Stimulated activated CD8-positive, alpha-beta memory T cell treated with anti-CD3 and anti-CD28 coated beads, Interleukin-4, amount 100 ng/mL, for 1 hour (primary cell): ENCODE results near the gene RAB3IL1.

Experiments used
- DNase-seq, 2 donors: peaks; one replicate each; pipeline ENCODE4 v3.0.0-alpha.2; 2020; ENCODE audit warnings: low read depth in 2 of 2, low spot score in 1 of 2

The RAB3IL1 gene

DNA sequence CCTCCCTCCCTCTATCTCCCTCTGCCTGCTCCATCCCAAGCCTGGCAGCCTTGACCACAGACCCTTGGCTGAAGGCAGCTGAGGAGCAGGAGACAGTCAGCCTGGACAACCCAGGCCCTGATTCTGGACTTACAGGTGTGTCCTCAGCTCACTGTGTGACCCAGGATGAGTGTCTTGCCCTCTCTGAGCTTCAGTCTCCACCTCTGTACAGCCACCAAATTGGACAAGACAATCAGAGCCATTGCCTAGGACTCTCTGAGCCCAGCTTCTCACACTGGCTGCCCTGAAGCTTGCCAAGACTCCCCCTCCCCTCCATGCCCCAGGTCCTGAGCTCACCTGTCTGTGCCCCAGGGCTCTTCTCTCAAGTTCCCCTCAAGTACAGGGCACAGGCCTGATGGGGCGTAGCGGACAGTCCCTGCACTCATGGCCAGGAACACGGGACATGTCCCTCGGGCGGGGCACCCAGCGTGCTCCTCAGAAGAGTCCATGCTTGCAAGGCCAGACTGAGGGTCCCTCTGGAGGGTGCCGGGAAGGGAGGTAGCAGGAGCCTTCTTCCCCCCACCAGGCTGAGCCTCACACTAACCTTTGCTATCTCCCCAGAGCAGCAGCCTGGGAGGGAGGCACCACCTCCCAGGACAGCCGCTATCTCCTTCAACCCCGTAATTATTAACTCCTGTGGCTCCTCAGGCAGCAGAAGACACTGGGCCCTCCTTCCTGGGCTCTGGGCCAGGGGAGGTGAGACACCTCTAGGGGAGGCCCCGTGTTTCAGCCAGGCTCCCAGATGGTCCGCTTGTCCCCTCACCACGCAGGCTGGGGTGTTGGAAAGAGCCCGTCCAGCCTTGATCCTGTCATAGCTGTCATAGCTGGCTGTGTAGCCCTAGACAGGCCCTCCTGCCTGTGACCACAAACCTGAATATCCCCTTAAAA lies 2.6 kb upstream of the RAB3IL1 start:
- no peak for DNase-seq

DNA sequence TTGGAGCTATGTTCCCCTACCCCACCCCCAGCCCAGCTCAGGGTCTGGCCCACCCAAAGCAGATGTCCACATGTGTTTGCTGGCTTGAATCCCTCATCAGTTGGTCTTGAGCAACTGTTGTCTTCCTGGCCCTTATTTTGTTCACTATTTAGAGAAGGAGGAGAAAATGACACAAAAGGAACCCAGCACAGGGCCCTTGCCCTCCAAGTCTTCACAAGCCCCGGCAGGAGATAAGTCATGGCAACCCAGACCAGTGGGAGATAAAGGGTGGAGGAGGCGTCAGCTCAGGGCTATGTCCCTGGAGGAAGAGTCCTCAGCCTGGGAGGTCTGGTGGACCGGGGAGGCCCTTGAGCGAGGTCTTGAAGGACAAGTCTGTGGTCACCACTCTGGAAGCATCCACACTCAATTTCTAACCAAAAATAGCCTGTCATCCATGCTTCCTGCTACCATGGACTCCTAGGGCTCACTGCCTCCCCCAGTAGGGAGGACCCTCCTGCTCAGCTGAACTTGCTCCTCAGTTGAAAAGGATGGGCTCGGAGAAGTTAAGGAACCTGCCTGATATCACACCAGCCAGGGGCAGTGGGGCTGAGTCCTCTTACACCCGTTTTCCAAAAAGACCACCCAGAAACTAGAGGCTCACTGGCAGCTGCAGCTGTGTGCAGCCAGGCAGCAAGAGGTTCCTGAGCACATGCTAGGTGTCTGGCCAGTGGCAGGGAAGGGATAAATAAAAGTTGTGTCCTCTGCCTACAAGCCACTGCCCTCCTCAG lies 1.8 kb upstream of the RAB3IL1 start:
- DNase-seq, result no peak

DNA sequence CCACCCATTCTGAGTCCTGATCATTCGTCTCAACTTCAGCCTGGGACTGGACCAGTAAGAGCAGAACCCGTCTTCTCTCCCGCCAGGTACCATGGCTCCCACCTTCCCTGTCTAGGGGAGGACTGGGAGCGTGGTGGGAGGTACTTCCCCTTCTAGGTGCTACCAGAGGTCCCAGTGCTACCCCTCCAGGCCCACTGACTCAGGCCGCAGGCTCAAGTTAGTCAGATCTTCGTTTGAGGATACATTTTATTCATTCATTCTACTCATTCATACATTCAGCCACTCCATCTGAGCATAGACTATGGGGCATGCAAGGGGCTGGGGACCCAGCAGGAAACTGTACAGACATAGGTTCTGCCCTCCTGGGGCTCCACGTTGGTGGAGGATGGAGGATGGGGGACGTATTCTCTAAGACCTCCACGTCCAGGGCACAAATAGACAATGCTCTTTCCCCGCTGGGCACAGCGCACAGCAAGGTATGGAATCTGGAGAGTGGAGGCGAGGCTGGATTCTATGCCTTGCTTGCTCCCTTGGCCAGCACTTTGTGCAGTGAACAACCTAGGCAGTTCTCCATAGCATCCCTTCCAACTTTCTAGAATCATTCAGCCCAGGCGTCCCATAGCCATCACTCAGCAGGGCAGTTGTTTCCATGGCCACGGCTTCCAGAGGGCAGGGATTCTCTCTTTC lies 1.0 kb upstream of the RAB3IL1 start:
- no peak for DNase-seq

DNA sequence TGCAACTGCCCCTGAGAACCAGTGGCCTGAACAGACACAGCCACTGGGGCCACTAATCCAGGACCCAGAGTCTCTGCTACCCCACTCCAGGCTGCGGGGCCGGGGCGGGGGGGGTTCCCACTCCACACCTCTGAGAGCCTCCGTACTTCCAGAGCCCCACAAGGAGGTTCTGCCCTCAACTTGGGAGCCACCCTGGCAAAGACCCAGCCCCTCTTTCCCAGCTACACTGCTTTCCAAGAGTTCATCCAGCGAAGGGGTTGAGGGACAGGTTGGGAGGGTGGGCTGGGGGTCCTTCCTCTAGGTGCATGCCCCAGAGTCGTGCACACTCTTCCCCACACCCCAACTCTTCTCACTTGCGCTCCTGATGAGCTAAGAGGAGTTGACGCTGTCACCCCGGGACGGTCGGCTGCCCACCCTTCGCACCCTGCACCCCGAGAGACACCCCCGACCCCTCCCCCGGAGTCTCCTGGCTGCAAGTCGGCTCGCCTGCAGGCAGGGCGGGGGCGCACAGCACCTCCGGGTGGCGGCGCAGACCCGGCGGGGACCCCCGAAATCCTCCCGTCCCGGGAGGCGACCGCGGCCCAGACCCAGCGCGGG lies 531 bp downstream of the RAB3IL1 start:
- no peak for DNase-seq

DNA sequence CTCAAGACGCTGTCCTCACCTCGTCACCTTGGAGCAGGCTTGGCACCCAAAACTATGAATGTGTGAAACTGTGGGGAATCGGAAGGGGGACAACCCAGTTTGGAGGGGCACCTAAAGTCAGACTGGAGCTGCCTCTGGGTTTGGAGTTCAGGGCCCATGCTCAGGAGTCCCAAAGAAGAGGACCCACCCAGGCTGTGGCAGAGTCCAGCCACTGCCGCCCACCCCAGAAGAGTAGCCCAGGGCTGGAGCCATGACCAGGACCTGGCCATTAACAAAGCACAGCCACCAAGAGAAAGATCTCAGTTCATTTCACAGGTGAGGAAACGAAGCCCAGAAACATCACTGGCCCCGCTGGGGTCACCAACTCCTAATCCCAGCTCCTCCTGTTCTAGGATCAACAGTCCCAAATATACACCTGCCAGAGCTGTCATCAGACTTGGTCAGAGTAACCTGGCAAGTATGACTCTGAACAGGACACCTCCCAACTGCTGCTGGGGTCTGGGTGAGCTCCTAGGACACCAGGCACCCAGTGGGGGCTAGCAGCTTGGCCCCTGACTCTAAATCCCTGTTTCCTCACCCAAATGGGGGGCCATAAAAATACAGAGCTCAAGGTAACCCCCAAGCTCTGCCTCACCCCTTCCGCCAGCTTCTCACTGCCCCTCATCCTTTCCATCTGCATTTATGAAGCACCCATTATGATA lies 2.7 kb downstream of the RAB3IL1 start:
- no peak for DNase-seq

DNA sequence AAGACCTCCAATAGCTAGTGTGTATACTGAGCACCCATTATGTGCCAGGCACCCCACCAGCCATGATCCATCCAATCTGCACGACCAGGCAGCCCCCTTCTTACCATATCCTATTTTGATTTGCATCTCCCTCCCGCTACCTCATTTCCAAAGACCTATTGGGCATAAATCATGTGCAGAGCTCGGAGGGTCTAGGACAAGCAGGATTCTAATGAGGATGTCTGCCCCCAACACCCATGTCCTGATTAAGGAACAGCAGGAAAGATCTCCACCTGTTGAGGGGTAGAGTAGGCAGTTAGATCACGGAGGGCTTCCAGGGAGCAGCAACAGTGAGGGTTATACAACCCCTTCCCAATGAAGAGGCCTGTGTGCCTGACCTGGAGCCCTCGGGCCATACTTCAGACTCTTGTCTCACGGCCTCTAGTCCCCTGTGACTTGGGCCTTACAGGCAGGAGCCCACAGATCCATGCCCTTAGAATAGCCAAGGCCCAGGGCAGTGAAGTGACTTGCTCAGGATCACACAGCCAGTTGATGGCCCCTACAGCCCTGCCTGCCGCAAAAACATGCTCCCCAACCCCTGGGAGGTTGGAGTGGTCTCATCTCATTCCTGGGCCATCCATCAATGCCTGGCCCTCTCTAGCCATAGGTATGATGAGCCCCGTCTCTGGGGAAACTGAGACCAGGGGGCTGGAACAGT lies 3.5 kb downstream of the RAB3IL1 start:
- no peak for DNase-seq

DNA sequence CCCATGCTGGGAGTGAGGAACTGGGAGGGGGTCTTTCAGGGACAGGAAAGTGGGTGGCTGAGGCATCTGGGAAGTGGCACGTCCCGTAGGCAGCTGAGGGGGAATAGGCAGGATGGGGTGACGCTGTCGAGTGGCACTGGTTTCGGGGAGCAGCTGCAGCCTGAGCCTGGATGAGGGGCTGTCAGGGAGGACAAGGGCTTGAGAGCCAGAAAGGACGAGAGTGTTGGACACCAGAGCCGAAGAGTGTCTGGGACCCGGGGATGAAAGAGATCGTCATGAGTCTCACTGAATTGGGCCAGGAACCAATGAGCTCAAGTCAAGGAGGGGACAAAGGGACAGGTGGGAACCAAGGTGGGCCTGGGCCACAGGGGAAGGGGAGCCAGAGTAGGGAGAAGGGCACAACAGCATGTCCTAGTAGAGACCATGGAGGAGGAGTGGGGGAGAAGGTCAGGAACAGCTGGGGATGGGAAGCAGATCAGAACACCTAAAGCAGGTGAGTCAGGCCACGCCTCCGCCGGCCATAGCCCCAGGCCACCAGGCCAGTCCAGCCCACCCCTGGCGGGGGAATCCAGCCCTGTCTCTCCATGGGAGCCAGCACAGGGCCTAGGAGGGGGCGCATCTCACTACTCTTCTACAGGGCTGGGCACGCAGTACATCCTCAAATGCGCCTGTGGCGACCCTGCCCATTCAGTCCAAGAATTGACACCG lies 4.2 kb downstream of the RAB3IL1 start:
- DNase-seq, result no peak

DNA sequence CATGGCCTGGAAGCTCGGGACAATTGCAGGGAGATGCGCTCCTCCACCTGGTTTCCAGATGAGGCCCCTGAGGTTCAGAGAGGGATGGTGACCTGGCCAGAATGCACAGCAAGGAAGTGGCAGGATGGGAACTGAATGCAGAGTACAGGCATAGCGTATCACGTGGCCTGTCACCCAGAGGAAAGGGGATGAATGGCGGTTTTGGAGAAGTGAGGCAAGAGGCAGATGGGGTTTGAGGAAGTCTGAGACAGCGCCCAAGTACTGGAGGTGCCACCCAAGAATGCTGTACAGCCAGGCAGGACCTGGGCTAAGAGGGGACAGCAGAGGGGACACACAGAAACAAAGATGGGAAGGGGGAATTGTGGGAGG lies 4.9 kb downstream of the RAB3IL1 start:
- DNase-seq, result no peak

DNA sequence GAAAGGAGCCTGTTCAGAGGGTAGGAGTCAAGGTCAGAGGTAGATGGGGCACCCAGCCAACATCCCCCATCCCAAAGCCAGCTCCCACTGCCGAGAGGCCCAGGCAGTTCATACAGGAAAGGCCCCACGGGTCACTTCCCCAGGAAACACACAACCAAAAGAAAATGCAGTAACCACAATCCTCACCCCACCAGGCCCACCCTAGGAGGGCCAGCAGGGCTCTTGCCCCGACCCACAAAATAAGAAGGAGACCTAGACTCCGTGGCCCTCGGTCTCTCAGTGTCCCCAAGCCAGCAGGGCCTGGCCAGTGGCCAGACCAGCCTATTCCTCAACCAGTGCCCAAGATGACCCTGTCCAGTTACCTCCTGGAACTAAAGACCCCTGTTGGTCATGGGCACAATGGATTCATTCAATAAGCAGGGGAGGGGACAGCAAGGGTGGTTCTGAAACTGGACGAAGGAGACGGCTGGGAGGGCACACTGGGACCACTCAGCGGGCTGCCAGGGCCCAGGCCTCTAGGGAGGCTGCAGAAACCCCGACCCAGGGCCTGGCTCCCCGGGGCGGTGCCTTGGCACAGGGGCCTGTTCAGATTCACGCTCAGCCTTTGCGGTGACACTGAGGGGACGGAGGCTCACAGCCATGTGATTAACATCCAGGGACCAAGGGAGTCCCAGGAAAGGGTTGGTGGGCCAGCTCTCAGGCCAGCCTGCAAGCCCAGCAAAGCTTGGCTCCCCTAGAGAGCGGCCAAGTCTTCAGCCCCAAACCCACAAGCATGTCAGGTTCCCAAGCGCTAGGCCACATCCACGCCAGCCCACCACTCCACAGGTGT lies 5.5 kb downstream of the RAB3IL1 start:
- no peak for DNase-seq

DNA sequence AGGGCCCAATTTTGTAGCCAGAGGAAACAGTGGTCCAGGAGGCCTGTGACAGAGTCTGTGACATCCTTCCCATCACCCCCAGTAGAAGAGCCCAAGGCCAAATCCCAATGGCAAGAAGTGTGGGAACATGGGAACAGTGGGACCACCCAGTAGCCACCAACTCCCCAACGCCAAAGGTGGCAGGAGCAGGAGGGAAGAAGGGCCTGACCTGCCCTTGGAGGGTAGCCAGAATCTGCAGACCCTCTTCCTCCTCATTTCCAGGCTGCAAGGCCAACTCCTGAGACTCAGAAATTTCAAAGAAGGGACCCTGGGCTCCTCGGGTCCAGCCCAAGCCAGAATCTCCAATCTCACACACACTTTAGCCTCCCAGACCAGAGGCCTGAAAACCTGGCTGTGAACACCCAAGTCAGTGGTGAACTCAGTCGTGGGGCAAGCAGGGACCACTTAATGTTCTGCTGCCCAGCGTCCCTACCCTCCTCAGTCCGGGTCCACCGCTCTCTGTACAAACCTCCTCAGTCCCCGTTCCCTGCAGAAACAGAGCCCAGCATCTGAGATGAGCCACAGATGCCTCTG lies 6.2 kb downstream of the RAB3IL1 start:
- DNase-seq, result no peak

DNA sequence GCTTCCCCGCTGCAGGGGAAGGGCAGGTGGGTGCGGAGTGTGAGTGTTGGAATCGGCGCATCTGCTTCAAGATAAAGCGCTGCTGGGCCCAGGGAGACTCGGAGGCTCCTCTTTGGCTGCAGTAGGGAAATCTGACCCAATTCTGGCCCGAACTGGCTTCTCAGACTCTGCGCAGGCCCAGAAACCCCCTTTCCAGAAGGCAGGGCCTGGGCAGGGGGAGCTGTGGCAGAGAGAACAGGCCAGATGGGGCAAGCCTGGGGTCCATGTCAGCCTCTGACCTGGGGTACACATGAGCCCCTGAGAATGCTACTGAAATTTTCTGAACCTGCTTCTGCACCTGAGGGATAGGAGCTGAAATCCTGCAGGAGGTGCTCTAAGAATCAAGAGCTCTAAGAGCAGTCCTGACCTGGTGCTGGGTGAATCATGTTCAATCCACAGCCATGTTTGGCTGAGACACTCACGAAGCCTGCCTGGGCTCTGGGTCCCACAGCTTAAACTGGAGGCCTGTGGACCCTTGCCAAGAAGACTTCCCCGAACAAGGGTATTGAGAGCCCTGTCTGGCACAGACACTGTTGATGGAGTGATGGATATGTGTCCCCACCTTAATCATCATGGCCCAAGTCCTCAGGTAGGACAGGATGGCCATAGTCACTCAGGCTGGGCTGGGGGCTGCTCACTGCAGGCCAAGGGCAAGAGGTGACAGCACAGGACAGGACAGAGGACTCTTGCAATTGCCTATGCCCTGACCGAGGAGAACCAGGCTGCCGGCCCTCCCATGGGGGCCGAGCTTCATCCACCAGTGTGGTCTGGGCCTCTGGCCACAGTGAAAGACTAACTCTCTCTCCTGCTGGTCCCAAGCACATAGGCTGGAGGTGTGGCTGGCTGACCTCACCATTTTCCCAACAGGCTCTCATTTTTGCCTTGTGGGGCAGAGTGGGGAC lies 6.9 kb downstream of the RAB3IL1 start:
- DNase-seq, result no peak

DNA sequence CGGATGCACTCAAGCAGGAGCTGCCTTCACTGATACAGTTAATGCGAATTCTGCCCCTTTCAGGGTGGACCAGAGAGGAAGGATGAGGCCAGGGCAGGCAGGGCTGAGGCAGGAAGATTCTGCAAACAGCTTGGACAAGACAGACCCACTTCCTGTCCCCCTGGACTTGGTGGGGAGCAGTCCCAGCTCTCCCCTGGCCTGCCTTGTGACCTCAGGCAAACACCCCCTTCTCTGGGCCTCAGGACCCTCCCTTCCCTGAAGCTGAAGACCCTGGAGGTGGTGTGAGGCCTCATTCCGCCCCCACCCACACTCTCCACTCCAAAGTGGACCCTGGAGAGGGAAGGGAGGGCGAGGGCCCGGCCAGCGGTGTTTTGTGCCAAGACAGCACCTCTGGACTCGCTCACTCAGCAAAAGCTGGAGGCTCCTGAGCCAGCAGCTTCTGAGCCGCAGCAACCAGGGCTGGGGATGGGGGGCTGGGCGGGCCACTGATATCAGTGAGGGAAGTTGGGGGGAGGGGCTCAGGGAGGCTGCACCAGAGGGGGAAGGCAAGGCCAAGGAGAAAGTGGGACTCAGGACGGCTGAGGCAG lies 8.5 kb downstream of the RAB3IL1 start:
- DNase-seq, result no peak

DNA sequence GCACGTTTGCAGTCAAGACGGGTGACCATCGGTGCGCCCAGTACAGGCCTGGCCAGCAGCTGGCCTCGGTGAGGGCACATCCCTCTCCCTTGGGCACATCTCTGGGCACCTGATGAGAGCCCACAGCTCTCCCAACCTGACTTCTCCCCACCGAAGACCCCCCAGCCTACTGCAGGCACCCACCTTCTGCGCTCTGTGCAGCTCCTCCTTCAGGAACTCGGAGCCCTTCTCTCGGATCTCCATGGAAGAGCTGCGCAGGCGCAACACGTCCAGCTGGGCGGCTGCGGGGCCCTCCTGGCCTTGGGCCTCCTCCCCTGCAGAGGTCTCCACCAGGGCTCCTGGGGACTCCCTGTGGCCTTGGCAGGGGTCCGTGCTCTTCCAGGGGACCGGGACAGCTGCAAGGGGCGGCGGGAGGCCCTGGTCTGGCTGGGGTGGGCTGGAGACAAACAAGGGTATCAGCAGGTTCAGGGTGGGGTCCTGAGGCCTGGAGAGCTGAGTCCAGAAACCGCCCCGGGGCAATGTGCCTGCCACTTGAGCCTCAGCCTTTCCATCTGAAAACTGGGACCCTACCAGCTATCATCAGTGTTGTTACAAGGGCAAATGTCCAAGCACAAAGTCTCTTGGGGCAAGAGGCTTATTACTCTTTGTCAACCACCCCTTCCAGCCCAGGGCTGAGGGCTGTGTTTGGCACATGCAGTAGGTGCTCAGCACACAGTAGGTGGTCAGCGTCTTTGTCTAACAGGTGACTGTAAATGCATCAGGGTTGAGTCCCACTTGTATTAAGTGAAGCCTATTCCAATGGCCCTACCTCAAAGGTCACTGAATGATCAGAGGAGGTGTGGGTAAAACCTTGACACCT lies 9.3 kb downstream of the RAB3IL1 start:
- DNase-seq, result no peak

DNA sequence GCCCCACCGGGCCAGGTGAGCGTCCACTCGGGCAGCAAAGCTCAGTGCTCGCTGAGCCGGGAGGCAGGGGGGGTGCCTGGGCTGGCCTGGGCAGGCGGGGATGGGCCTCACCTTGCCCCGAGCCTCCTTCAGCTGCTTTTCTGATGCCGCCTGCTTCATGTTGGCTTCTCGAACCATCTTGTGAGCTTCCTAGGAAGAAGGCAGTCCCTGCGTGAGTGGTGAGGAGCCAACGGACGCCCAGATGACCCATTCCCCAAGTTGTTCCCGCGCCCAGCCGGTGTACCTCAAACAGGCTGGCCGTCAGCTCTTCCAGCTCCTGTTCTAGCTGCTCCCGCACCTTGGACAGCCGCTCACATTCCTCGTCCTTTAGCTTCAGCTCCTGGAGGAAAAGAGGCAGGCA lies 10.1 kb downstream of the RAB3IL1 start:
- DNase-seq, result no peak

DNA sequence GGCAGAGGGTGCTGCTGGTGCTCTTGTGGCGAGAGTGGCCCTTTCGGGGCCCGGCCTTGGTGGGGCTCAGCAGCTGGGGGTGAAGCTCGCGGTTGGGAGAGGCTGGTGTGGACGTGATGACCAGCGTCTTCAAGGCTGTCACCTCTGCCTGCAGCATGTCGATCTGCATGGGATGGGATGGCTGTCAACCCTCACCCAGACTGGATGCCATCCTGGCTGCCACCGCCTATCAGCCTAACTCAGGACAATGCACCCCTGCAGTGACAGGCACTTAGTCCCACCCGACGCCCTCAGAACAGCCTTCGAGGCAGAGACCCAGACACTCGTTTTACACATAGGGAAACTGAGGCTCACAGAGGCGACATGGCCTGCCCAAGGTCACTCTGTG lies 10.8 kb downstream of the RAB3IL1 start:
- DNase-seq, result no peak
